Effector CD4-positive, alpha-beta T cell (primary cell): ENCODE data around the gene ST6GAL1.
"Not testable (repeated sequence)": the region's sequence is repeated elsewhere in the genome, so short reads cannot be mapped to it uniquely, and the experiment has no call there.

Experiments
- DNase-seq: peaks from one replicate; pipeline ENCODE4 v3.0.0-alpha.2; 2020

ST6GAL1 gene

DNA sequence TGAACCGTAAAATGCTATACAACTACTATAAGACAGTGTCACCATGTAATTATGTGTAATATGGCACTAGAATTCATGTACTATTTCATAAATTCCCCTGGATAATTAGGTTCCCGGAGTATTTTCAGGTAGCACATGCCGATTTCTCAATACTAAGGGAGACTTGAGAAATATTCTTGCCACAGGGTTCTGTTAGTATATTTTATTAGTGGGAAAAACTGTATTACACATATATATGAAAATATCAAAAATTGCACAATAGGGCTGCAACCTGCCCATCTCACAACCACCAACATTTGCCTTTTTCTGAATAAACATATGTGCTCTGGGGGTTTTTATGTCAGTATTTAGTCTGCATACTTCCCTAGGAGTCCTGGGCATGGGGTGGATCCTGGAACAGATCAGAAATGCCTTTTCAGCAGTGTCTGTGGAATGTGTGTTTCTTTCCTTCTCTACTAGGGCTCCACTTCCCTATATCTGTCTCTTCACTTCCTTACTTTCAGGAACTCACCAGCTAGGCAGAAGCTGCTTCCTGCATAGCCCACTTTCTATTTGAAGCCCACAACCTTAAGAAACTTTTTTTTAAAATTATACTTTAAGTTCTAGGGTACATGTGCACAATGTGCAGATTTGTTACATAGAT, 121.5 kb downstream of the ST6GAL1 start:
- DNase-seq = no peak

DNA sequence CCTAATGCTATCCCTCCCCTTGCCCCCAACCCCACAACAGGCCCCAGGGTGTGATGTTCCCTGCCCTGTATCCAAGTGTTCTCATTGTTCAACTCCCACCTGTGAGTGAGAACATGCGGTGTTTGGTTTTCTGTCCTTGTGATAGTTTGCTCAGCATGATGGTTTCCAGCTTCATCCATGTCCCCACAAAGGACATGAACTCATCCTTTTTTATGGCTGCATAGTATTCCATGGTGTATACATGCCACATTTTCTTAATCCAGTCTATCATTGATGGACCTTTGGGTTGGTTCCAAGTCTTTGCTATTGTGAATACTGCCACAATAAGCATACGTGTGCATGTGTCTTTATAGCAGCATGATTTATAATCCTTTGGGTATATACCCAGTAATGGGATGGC, 122.1 kb downstream of the ST6GAL1 start:
- not testable (repeated sequence) for DNase-seq

DNA sequence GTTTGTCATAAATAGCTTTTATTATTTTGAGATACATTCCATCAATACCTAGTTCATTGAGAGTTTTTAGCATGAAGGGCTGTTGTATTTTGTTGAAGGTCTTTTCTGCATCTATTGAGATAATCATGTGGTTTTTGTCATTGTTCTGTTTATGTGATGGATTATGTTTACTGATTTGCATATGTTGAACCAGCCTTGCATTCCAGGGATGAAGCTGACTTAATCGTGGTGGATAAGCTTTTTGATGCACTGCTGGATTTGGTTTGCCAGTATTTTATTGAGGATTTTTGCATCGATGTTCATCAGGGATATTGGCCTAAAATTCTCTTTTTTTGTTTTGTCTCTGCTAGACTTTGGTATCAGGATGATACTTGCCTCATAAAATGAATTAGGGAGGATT, 124.1 kb downstream of the ST6GAL1 start:
- DNase-seq = not testable (repeated sequence)

DNA sequence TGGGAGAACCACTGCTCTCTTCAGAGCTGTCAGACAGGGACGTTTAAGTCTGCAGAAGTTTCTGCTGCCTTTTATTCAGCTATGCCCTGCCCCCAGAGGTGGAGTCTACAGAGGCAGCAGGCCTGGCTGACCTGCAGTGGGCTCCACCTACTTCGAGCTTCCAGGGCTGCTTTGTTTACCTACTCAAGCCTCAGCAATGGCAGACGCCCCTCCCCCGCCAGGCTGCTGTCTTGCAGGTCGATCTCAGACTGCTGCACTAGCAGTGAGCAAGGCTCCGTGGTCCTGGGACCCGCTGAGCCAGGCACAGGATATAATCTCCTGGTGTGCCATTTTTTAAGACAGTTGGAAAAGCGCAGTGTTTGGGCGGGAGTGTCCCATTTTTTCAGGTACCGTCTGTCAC, 127.5 kb downstream of the ST6GAL1 start:
- not testable (repeated sequence) for DNase-seq

DNA sequence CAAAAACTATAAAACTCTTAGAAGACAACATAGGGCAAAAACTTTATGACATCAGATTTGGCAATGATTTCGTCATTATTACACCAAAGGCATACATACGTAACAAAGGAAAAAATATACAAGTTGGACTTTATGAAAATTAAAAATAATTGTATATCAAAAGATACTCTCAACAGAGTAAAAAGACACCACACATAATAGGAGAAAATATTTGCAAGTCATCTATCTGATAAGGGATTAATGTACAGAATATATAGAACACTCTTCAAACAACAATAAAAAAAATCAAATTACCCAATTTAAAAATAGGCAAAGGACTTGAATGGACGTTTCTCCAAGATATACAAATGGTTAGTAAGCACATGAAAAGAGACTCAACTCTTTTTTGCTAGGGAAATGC, 131.4 kb downstream of the ST6GAL1 start:
- DNase-seq = no peak

DNA sequence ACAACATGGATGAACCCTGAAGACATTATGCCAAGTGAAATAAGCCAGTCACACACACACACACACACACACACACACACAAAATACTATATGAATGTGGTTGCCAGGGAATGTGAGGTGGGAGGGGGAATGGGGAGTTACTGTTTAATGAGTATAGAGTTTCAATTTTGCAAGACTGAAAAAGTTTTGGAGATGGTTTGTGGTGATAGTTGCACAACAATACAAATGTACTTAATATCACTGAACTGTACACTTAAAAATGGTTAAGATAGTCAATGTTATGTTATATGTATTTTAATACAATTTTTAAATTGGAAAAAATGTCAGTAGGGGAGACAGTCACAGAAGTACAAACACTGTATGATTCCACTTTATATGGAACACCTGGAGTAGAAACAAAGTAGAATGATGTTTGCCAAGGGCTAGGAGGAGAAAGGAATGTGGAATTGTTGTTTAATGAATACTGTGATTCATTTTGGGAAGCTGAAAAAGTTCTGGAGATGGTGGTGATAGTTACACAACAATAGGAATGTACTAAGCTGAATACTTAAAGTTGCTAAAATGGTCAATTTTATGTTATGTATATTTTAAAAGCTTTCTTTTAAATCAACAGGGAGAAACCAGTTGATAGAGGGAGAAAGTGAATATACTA, 132.3 kb downstream of the ST6GAL1 start:
- no peak for DNase-seq

DNA sequence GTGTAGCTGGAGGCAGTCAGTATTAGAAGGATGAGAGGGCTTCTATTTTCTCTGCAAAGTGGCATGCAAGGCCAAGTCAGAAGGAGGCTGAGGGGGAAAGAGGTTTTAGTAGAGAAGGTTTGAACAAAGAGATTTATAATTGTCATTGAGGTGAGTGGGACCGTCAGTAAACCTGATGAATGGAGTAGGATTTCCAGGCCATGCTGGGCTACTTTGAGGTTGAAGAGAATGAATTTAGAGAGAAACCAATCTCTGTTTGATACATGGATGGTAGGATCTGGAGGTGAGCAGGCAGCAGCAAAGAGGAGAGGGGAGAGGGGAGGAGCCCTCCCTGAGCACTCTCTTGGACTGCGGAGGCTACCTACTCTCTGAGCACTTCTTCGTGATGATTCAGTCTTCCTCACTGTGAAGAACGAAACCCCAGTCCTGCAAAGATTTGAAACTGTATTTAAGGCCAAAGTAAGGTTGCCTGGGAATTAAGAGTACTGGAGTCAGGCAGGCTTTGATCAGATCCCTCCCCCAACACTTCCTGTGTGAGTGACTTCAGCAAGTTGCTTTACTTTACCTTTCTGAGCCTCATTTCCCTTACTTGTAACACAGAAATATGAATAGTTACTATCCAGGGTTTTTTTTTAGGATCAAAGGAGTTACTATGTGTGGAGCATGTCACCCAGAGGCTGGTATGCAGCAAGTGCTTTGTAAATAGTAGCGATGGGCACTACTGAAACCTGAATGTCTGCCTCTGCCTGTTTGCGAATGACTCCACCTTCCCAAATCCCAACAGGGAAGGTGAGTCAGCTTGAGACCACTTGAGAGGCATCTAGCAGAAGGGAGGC, 133.2 kb downstream of the ST6GAL1 start:
- DNase-seq = no peak

DNA sequence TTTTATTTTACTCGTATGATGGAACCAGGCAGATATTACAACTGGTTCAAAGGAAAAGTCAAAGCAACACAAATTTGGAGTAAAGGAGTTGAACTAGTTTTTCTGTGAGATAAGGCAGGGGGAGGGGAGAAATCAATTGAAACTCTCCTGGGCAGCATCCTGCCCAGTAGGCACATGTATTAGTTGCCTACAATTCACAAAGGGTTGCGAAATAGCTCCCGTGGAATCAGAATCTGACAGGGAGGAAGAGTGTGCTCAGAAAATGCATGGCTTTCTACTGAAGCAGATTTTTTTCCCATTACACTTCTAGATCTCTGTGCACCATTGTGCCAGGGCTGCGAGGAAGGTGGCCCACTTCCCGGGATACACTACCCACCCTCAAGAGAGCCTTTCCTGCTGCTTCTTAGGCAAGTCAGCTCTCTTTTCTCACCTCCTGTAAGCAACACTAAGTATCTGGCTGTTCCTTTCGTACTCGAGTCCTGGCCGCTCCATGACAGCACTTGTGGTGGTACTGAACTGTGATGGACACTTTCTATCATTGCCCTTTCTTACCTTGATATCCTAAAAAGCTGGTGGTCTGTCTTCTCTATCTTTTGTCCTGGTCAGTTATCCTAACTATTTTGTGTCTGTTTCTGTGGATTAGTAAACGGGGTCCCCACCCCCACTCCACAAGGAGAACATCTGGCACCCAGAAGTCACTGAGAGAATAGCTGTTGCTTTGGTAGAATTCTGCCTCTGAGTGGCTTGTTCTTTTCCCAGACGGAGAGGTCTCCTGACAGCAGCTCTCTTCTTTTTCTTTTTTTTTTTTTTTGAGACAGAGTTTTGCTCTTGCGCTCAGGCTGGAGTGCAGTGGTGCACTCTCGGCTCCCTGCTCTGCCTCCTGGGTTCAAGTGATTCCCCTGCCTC, 134.1 kb downstream of the ST6GAL1 start:
- DNase-seq = no peak

DNA sequence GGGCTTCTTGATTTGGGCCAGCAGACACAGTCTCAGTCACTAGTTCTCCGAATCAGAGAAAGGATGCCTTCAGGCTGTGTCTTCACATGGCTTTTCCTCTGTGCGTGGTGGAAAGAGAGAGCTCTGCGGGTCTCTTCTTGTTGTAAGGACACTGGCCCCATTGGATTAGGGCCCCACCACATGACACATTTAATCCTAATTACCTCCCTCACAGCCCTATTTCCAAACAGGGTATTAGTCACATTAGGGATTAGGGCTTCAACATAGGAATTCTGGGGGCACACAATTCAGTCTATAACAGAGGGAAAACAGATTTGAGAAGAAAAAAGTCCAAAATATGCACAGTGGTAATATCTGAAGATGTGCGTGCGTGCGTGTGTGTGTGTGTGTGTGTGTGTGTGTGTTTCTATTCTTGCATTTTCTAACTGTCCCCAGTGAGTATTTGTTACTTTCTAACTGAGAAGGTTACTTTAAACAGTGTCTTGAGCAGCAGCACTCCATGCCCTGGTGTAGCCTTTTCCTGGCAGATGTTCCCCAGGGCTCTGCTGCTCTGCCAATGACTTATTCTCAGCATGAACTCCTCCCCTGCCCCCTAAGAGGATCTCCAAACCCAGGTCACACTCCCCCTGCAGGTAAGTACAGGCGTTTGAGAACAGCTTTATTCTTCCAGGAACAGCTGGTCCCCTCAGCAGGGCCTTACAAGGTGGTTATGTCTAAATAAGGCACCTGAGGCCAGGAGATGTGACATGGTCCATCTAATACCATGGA, 136.1 kb downstream of the ST6GAL1 start:
- peak; percentile 17 for DNase-seq

DNA sequence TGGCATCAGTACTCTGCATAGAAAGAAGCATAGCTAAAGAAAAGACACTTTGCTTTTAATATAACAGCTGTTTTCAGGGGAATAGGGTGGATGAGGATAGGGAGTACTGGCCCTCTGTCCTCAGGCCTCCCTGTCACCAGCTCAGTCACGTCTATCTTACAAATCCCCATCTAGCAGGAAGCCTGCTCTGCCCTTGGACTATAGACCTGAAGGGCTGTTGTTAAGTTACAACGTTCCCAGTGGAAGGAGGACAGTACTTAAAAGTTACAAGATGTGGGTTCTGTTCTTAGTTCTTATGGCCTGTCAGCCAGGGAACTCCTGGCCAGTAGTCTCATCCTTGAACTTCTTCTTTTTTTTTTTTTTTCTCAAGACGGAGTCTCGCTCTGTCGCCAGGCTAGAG, 138.5 kb downstream of the ST6GAL1 start:
- no peak for DNase-seq

DNA sequence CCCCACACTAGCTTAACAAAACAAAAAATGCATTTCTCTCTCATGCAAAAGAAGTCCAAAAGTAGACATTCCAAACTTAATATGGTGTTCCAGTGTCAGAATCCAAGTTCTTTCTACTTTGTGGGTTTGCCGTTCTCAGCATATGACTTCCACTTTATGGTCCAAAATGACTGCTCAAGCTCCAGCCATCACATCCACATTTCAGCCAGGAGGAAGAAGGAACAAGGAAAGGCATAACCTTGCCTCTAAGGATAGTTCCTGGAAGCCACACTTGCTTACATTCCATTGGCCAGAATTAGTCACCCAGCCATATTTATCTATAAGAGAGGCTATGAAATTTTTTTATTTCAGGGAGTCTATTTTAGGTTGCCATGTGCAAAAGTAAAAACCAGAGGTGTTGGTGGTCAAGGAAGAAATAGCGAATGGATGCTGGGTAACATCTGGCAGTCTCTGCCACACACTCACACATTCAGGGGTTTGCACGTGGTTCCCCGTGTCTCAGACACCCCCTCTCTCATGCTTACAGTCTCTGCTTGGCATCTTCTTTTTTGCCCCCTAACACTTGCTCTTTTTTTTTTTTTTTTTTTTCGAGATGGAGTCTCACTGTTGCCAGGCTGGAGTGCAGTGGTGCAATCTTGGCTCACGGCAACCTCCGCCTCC, 139.7 kb downstream of the ST6GAL1 start:
- no peak for DNase-seq

DNA sequence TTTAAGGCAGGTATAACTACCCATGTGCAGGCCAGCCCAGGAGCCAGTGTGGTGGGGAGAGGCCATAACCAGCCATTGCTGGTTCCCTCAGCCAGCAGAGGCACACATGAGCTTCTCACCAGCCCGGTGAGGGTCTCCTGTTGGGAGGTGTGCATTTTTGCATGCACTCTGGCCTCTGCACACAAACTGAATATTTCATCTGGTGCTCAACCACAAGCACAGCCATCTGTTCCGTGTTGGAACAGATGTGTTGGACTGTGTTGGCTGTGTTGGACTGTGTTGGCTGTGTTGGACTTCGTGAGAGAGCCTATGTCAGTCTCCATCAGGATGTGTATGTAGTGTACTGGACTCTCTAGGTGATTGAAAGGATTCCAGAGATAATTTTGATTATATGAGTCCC, 141.8 kb downstream of the ST6GAL1 start:
- no peak for DNase-seq

DNA sequence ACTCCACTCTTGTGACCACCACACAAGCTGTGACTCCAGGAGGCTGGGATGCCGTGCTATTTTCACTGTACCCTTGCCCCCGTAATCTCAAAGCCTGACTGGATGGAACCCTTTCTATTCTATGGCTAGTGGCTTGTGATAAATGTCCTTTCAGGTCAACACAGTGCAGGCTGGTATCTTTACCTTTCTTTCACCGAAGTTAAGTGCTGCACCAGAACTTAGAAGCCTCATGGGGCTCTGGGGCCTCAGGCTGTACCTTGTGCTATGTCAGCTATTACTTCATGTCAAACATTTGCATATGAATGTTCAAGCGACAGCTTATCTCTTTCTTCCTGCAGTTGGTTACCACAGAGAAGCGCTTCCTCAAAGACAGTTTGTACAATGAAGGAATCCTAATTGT, 142.2 kb downstream of the ST6GAL1 start:
- DNase-seq = no peak

DNA sequence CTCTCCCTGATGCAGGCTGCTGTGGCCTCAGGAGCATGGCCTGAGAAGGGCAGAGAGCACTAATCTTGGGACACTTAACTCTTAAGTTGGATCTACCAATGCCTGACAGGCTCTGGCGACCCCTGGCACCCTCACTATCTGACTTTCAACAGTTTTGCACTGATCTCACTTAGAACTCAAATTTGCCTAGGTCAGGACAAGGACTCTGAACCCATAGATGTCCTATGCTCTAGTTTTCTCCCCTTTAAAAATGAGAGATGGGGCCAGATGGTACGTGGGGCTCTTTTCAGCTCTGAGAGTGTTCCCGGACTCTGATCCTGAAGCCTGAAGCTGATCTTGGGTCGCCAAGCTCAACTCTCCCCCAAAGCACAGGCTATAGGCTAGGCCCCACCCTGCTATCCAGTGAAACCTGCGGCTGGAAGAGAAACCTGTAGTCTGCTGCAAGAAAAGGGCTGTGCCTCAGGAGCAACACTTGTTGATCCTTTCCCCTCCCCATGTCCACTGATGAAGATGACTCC, 143.3 kb downstream of the ST6GAL1 start:
- no peak for DNase-seq

DNA sequence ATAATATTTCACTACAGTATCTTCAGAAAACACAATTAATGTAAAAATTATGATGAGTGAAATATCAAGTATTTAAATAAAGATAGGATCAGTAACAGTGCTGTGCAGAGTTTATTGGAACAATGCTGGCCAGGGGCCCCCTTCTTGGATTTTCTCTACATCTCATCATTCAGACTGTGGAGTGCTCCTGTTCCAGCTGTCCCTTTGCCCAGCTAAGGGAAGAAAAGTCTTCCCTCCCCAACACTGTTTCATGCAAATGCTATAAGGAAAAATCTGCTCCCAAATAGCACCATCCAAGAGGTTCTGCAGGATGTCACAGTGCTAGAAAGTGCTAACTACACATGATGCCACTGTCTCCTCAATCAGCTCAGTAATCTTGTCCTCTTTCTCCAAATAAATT, 144.5 kb downstream of the ST6GAL1 start:
- DNase-seq = no peak

DNA sequence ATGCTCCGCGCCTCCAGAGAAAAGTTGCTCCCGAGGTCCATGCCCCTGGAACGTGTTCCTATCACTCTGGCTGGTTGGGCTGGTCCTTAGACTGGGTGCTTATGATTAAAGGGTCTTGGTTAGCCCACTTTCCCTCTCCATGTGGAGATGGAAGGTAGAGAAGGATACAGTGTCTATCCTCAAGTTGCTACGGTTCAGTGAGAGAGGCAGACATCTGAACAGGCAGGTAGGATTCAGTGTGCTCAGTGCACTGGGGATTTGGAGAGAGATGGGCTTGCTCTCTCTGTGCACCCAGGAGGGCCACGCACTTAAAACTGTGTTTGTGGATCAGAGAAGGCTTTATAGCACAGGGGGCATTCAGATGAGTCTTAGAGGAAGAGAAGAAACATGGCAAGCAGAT, 146.0 kb downstream of the ST6GAL1 start:
- no peak for DNase-seq

DNA sequence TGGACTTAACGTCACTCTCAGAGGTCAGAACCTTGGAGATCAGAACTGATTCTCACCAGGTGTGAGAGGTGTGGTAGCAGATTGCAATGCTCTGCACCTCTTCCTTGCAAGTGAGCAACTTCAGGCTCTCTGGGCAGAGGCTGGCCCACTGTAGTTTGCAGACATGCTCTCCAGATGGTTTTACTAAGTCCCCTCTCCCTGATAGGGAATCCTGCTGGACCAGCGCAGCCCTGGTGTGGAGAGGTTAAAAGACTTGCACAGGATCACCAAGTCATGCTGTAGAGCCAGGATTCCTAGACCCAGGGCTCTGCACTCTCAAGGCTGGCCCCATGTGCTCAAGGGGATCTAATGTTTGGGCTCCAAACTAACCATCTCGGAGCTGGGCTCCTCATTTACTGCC, 146.8 kb downstream of the ST6GAL1 start:
- no peak for DNase-seq

DNA sequence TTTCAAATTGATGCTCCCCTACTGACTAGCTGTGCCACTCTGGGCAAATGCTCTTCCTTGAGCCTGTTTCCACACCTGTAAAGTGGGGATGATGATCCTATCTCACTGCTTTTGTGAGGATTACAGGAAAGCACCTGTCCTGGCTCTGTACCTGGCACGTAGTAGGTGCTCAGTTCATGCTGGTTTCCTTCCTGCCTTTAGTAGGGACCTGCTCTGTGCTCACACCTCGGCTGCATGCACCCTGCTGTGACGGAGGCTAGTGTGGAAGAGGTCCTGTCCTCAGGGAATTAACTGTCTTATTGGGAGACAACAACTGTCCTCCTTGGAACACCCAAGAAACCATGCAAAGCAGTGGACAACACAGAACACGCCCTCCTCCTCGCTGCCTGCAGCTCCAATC, 147.2 kb downstream of the ST6GAL1 start:
- DNase-seq = no peak

DNA sequence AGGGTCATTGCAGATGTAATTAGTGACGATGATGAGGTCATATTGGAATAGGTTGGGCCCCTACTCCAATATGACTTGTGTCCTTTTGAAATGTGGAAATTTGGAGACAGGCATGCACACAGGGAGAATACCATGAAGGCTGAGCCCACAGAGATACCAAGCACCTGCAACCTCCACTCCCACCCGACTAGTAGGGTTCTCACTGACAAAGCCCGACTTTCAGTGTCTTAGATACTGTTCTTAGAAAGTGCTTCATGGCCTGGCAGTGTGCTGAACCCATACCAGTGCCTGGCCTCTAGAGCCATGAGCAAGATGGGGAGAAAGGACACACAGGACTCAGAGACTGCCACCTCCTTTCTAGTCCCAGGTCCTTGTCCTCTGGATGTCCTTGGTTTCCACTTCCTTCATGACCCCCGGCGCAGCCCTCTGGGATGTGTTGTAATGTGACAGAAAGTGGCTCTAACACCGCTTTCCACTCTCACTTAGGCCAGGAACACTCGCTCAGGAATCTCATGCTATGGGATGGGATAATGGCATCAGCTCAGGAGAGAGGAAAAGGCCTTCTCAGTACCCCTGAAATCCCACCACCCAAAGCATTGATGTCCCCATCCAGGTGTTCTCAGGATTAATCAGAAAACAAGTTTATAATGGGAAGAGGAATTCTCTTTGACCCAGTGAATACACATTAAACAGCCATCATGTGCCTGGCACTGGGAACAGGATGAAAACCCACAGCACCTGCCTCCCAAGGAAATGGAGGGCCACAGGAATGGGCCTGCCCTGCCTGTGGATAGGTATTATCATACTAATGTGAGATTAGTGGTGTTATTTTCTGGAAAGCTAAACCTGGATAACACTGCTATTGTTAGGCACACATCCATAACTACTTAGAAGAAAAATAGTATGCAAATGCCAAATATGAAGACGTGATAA, 149.0 kb downstream of the ST6GAL1 start:
- no peak for DNase-seq

DNA sequence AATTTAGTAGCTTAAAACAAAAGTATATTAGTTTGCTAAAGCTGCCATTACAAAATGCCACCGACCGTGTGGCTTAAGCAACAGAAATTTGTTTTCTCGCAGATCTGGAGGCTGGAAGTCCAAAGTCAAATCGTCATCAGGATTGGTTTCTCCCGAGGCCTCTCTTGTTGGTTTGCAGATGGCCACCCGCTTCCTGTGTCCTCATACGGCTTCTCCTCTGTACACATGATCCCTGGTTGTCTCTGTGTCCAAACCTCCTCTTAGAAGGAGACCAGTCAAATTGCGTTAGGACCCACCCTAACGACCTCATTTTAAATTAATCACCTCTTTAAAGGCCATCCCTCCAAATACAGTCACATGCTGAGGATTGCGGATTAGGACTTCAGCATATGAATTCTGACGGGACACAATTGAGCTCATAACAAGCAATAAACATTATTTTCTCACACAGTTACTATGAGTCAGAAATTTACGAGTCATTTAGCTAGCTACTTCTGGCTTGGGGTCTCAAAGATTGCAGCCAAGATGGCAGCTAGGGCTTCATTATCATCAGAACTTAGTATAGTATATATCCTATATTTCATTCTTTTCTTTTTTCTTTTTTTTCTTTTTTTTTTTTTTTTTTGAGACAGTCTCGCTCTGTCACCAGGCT, 150.6 kb downstream of the ST6GAL1 start:
- DNase-seq = no peak
